ENCODE results near the gene IL20.

Gene IL20, protein sequence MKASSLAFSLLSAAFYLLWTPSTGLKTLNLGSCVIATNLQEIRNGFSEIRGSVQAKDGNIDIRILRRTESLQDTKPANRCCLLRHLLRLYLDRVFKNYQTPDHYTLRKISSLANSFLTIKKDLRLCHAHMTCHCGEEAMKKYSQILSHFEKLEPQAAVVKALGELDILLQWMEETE

DNA sequence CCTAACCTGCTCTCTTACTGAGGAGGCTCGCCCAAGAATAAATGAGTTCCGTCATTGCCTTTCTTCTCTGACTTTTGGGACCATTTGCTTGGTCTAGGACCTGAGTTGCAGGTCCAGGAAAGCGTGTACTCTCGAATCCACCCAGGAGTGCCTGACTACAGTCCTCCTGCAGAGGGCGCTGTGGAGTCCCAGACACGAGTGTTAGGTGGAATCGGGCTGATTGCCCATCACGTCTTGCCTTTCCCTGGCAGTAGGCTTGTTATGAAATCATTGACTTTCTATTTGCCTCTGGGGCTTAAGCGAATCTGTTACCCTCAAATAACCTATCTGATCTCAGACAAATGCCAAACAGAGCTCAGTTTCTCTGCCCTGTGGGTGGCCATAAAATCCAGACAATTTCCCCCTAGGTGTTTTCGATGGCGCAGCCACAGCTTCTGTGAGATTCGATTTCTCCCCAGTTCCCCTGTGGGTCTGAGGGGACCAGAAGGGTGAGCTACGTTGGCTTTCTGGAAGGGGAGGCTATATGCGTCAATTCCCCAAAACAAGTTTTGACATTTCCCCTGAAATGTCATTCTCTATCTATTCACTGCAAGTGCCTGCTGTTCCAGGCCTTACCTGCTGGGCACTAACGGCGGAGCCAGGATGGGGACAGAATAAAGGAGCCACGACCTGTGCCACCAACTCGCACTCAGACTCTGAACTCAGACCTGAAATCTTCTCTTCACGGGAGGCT is at the start of gene IL20:
TSS of gene IL20 (plus strand) at position 685 of the 733 bp plus-strand sequence. CDS start 230 bp downstream, outside the sequence.
- no peak for DNase-seq

DNA sequence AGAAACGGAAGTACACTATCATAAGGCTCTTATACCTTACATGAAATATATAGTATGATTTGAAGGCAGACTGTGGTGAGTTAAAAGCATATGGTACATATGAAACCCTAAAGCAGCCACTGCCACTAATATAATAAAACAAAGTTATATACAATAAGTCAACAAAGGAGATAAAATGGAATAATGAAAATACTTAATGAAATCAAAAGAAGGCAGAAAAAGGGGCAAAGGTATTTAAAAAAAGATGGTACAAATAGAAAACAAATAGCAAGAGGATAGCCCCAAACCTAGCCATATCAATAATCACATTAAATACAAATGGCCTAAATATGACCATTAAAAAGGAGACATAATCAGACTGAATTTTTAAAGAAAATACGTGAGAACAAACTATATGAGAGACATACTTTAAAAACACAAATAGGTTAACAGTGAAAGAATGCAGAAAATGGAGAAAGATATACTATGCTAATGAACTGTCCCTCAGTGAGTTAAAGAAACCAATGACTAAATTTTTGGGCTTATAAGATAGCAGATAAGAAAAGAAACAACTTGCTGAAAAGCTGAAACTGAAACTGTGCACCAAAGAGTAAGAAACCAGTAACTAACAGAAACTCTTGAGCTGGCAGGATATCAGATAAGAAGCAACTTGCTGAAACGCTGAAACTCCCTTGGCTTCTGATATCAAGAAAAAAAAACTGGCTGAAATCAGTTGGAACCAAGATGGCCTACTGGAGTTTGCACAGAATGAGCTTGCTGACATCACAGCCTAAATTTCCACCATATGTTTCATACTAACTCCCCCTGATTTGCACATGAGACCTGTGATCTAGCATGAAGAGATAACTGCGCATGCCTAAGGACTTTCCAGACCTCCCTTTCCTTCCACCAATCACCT is 48.8 kb upstream of the IL20 start:
- DNase-seq, result no peak

DNA sequence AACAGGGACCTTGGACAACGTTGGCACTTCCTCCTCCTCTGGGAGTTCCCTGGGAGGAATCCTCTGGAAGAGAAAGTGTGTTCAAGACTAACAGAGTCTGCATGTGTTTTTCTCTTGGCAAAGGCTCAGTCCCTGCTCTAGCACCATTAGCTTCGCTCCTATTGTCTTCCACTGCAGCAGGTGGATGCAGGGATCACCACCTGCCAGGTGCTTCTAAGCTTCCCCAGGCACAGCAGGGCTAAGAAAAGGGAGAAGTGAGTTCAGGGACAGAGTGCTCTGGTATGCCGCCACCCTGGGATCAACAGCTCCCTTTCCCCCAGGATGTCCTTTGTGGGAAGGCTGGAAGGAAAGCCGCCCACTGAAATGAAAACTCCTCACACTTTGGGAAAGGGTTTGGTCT is 43.9 kb upstream of the IL20 start:
- no peak for DNase-seq

DNA sequence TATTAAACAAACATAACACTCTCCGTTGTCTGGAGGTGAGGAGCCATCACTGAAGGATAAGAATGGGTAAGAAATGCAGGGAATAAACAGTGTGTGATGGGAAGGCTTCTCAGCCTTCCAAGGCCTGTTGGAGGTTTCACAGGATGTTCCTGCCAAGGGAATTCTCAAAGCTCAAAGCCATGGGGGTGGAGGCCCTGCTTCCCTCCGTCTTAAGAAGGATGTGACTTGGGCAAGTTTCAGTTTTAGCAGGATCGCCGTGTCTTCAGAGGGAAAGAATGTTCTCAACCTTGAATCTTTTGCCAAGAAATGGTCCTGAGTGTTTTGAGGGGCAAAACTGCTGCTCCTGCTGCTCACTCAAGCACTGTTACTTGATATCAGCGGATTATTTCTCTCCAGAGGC is 41.7 kb upstream of the IL20 start:
- DNase-seq, result no peak

DNA sequence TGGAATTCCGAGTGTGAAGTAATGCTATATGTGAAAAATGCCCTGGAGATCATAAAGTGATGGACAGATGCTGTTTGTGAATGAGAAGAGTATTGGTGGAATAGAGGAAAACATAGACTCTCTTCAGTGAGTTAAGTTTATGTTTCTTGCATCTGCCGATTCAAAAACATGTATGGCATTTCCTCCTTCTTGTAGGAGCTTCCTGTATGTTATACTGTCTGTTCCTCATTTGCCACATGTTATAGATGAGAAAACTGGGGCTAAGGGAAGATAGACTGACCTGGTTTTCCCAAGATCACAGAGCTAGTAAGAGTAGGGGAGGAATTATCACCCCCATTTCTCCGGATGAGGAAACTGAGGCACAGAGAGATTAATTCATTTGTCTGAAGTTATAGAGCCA is 41.1 kb upstream of the IL20 start:
- no peak for DNase-seq

DNA sequence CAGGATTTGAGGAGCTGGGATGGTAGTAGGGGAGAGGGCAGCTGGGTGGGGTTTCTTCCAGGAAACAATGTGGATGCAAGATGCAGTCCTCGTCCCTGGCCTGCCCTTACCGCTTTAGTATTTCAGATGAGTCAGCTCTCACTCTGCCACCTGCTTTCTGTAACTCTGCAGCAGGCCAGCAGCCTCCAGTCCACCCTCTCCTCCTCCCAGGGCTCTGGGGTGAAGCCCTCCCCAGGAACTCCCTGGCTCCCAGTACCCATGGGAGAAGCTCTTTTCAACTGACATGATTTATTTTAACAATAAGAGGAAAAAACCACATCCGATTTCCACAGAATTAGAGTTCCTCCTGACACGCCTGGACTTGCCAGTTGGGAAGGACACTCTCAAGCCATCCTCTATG is 39.0 kb upstream of the IL20 start:
- DNase-seq, result no peak

DNA sequence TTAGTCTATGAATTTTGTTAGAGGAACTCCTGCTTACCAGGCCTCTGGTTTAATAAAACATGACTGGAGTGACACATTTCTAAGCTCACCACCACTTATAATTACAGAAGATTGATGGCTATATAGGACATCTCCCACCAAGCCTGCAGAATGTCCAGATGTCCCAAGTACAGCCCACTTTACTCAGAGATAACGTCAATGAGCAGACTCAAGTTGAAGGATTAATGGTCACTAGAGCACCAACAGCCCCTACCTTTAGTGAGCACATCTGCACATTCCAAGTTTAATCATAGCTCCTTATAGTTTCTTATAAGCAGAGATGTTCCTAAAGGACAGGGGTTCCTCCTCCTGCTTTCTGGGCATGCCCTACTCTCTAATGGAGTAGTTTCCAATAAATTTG is 37.4 kb upstream of the IL20 start:
- DNase-seq, result no peak

DNA sequence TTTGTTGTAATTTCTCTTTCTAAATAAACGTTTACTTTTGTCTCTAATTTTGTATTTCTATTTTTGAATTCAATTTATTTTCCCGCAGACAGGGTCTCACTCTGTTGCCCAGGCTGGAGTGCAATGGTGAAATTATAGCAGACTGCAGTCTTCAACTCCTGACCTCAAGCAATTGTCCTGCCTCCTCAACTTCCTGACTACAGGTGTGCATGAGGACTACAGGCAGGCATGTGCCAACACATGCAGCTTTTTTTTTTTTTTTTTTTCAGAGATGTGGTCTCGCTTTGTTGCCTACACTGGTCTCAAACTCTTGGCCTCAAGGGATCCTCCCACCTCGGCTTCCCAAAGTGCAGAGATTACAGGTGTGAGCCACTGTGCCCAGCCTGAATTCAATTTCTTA is 36.7 kb upstream of the IL20 start:
- no peak for DNase-seq

DNA sequence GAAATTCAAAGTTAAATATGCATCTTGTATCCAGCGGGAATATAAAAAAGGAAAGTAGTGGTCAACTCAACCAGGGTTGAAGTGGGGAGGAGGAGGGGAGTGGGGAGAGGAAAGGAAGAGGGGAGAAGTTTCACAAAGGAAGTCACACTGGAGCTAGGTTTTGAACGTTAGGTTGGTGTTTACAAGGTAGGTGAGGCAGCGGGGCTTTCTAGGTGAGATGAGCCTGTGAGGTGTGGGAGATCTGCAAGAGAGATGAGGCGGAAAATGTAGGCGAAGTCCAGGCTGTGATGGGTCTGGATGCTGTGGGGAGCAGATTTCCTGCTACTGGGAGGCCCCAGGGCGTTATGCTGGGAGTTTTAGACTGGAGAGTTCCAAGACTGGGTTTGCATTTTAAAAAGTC is 36.1 kb upstream of the IL20 start:
- DNase-seq, result no peak

DNA sequence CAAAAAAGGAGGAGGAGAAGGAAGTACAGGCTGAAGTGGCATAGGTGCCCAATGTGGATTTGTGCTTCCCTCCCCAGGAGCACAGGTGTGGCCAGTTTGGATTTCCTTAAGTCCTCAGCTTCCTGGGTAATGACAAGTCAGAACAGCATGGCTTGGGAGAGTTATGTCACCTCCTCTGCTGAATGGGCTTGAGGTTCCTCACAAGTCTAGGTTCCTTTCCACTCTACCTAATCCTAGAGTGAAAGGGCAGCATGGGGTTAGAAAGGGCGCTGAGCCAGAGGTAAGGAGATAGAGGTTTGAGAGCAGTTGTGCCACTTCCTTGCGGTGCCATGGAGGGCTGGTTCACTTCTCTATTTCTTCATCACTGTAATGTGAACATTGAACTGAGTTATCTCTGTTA is 35.5 kb upstream of the IL20 start:
- no peak for DNase-seq

DNA sequence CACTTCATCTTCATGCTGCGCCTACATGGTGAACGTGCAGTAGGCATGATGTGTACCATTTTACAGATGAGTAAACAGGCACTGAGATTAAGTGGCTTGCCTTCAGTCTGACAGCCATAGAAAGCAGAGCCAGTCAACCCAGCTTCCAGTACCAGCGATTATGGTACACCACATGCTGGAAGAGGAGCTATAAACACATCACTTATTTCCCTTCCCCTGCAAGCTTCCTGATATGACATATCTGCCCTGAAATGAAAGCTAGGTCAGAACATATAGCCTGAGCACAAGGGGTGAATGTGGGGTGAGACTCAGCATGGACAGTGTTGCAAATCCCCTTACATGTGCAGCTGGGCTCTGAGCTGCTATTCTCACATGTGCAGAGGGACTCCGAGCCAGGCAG is 33.8 kb upstream of the IL20 start:
- no peak for DNase-seq

DNA sequence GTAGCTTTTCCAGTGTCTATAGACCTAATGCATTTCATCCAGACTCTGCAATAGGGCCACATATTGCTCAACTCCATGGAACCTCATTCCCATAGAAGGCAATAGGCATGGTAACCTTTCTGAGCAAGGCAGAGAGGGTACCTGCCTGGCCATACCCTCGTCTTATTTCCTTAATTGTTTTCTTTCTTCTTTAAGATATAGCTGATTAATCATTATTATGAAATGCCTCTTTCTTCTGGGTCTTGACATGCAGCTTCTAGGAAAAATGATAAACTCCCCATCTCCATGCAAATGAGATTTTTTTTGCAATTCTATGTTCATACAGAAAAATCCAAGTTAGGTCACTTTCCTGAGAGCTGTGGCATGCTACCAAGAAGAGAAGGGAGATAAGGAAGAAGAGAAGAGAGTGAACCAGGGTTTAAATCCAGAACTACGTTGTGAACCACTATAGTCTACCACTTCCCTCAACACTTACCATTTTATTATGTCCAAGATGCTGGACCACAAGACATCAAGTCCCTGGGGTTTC is 33.0 kb upstream of the IL20 start:
- no peak for DNase-seq

DNA sequence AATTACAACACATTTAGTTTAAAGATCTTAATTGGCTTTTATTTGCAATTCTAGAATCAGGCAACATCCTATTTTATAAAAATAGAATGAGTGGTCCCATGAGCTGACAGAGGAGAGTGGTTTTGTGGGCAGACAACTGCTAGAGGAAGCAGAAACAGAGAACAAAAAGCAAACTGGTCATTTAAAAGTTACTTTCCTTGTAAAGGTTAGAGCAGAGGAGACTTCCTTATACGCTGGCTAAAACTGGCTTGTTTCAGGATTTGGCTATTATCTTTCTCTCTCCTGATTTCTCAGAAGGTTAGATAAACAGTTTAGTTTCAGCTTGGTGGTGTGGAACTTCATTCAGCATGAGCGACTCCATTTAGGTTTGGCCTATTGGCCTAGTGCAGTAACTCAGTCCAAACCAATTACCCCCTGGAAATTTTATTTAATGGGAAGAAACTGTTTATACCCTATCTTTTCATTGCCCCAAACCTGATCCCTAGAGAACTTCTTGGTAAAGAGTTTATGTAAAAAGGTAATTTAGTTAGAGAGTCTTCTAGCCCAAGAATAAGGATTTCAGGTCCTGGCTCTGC is 32.2 kb upstream of the IL20 start:
- no peak for DNase-seq

DNA sequence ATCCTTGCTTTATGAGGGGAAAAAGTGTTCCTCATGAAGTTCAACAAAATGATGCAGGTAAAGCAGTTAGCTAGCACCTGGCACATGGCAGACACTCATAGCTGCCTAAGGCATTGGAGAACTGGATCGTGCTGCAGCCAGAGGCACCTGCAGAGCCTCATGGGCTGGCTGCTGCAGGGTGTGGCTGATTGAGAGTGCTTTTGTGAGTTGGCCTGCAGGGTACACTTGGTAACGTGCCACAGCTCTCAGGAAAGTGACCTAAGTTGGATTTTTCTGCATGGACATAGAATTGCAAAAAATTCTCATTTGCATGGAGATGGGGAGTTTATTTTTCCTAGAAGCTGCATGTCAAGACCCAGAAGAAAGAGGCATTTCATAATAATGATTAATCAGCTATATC is 31.6 kb upstream of the IL20 start:
- no peak for DNase-seq

DNA sequence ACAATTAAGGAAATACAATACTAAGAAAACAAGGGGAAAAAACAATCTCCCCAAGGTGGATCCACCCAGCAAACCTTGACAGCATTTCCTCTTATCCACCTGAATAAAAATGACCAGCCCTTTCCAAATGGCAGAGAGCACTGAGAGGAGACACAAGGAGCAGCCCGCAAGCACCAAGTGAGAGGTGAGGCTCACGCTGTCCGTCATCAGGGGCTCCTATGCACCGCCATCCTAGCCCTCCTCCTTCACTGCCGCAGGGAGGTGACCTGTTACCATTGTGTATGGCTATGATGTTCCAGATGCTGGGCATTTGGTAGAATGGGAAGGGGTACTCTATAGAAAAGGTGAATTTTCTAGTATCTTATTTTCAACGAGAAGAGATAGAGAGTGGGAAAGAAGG is 31.2 kb upstream of the IL20 start:
- DNase-seq, result no peak

DNA sequence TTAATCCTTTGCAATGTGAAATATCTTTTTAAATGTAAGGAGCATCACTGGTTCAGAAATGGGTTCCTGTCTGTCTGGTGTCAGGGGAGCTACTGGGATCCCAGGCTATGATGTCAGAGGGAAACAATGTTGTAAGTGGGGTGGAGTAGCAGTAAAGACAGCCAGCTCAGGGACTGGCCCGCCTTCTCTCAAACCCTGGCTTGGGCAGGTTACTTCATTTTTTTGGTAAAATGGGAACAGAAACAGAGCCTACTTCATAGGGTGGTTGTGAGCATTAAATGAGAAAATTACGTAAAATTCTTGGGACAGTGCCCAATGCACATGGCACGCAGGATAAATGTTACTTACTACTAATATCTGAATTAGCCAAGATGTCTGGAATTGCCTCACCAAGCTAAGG is 30.7 kb upstream of the IL20 start:
- no peak for DNase-seq

DNA sequence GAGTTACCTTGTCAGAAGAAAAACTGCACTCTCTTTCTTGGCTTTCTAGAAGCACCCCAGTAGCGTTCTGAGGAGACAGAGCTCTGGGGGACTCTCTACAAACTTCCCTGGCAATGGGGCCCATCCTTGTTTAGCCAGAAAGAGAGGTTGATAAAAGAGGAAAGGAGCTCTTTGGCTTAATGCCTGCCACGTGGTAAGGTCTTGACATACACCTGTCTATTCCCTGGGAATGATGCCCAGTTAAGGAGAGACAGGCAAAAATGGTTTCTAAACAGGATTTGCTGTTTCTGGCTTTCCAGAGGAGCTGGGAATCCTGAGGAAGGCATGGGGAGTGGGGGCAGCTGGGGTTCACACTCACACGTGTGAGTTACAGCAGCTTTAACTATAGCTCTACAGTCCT is 30.2 kb upstream of the IL20 start:
- no peak for DNase-seq

DNA sequence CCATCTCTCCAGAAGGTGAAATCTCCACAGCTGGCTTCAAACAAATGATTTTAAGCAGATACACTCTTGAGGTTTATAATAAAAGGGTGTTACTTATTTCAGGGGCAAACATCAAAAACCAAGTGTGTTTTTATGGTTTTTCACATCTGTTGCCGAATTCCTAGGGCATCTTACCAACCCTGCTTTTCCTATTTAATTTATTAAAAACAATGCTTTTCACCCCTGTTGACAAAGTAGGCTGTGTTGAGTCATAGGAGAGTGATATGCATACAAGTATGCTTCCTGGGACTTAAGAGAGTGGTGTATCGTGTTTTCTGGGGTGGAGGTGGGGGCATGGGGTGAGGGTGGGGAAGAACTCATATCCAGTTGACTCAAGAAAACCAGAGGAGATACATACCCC is 29.3 kb upstream of the IL20 start:
- no peak for DNase-seq

DNA sequence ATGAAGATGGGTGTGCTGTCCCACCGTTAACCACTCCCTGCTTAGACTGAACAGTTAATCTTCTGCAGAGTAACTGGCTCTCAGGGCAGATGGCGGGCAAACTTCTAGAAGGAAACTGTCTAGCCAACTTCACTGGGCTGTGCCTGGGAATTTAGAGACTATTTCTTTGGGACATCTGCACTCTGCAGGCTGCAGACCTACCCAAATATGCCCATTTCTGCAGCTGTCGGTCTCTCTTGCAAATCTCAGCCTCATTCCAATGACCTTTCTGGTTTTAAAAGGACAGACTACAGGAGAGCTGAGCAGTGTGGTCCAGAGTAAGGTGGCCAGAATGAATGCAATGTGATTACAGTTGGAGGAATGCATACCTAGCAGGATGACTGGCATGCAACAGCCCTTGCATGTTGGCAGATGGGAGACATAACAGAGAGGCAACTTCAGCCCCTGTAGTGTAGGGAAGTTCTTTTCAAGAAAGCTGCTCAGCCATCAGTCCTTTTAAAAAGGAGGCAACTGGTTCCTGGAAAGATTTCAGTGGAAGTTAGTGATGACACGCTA is 26.3 kb upstream of the IL20 start:
- DNase-seq, result no peak

DNA sequence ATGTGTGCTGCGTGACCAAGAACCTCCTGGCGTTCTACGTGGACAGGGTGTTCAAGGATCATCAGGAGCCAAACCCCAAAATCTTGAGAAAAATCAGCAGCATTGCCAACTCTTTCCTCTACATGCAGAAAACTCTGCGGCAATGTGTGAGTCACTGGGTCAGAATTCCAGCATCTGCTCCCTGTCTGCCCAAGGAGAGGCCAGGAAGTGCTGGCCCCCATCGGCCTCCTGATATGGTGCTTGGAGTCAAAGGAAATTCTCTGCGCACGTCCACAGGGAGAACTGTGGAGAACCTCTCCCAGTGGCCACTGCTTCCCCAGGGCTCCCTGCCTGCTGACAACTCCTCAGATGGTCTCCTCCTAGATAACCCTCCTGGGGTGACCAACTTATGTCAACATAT is 25.6 kb upstream of the IL20 start:
- DNase-seq, result no peak

DNA sequence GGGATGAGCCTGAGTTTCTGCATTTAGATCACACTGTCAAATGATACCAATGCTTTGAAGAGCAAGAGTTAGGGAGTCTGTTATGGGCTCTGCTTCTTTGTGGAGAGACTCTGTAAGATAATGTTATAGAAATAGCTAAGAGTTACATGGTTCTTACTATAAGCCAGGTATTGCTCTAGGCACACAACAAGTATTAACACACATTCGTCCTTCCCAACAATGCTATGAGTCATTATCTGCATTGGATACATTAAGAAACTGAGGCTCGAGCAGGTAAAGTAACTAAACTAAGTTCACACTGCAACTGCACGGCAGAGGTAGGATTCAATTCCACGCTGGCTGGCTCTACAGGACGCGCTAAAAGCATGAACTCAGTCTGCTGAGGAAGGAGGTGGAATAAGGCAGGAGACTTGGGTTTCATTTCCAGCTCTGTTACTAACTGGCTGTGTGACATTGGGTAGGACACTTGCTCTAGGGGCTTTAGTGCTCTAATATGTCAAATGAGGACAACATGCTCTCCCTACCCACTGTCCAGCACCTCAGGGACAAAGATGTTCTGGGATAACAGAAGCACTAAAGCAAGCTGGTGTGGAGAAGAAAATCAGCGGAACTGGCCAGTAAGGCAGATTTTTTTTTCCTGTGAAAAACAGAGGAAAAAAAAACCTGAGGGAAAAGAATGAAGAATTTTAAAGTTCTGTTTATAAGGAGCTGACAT is 23.7 kb upstream of the IL20 start:
- DNase-seq, result no peak

DNA sequence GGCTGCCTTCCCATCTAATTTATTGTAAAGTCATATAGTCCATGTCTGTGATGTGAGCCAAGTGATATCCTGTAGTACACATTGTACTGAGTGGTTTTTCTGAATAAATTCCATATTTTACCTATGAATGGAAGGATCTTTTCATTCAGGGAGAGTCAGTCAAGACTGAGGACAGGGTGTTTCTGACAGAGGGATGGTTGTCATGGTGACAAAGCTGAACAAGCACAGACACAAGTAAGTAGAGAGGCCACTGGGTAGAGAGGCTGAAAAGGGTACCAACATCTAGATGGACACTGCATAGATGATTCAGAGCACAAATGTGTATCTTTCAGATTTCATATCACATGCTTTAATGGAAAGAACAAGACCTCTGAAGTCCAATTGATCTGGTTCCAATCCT is 22.6 kb upstream of the IL20 start:
- no peak for DNase-seq

All from cerebellar nuclear complex (tissue), 1 donor.